Adrenal gland (tissue), 12 donors: ENCODE data around the gene ARHGEF2. TPM values are rescaled to one million over a fixed set of nuclear protein-coding genes. Genes with fewer than 3 reads are reported as not detected.

ENCODE experiments used
- DNase-seq, 7 donors: peaks; one replicate each; pipeline ENCODE4 v3.0.0-alpha.2; 2019 to 2020
- H3K27ac ChIP-seq, 5 donors: fragments of 200-600 bp; sonication (generic) in 4 of 5; 1 replicate in 3 of 5; 2 replicates in 2 of 5; pipeline versions ENCODE4 v1.5.1 to v1.8.0; 2016 to 2020; ENCODE audit warnings: mild to moderate bottlenecking in 1 of 5
- H3K27me3 ChIP-seq: fragments of 200-600 bp; 2 replicates; pipeline ENCODE4 v1.8.0; 2021
- H3K36me3 ChIP-seq, 2 donors: fragments of 200-600 bp; replicated peaks in 1 of 2; 1 replicate in 1 of 2; 2 replicates in 1 of 2; pipeline versions ENCODE4 v1.5.1 to v1.8.0; 2018 to 2022
- H3K4me1 ChIP-seq, 2 donors: fragments of 200-600 bp; replicated peaks in 1 of 2; 1 replicate in 1 of 2; 2 replicates in 1 of 2; pipeline versions ENCODE4 v1.5.1 to v1.8.0; 2018 to 2021
- H3K4me3 ChIP-seq, 4 donors: fragments of 200-600 bp; sonication (generic) in 3 of 4; one replicate each; pipeline ENCODE4 v1.5.1; 2016 to 2018
- H3K9me3 ChIP-seq, 3 donors: fragments of 200-600 bp; sonication (generic) in 1 of 3; replicated peaks in 1 of 3; 1 replicate in 2 of 3; 2 replicates in 1 of 3; pipeline versions ENCODE4 v1.5.1 to v1.8.0; 2016 to 2021
- POLR2A ChIP-seq, 2 donors: fragments of 450-650 bp; IDR thresholded peaks; one replicate each; pipeline ENCODE4 v1.6.1; 2017; ENCODE audit warnings: antibody characterized with exemption in 2 of 2, mild to moderate bottlenecking in 2 of 2, moderate library complexity in 1 of 2
- WGBS, 4 donors: extraction: QIAGEN DNeasy Blood & Tissue Kit in 2 of 4; methylation state at CpG; one replicate each; pipeline versions ENCODE4 v1.1.5 to v1.1.7; 2013 to 2017; 5-methylcytosine and 5-hydroxymethylcytosine counted together
- intact Hi-C, 2 donors: fragments of 100-400 bp; cut with DNase I; formaldehyde crosslinking; loops; one replicate each; pipeline versions ENCODE4 v1.14.1 to v1.15.0; 2022 to 2023
- polyA plus RNA-seq, 3 donors: library from polyadenylated mRNA; stranded (reverse); fragments of 200-250 nt in 2 of 3; fragments of 350-450 nt in 1 of 3; fragmentation: Illumina TruSeq in 1 of 3; extraction: RNeasy Lipid Tissue Mini Kit (QIAGEN cat#74804) in 1 of 3; gene quantifications; one replicate each; pipeline ENCODE4 v1.2.3, GENCODE V29; 2013 to 2014
- total RNA-seq, 9 donors: library from RNA; depleted of rRNA in 4 of 9; stranded (reverse); fragments of >200 nt in 4 of 9; fragments of 120-200 nt in 1 of 9; fragmentation: NEBNext Ultra II Directional in 1 of 9; extraction: Animal tissue kit (Norgen Biotek cat#: 25700) in 1 of 9; gene quantifications; one replicate each; pipeline versions ENCODE4 v1.1.0 to v1.2.4, GENCODE V29; 2013 to 2023
- TF ChIP-seq, protein P1 (sequence below), 6 experiments: fragments of 450-650 bp in 4 of 6; fragments of 200-600 bp in 2 of 6; sonication (generic) in 1 of 6; IDR thresholded peaks; 1 replicate in 5 of 6; 2 replicates in 1 of 6; pipeline versions ENCODE4 v1.5.1 to v1.8.0; 2016 to 2021; ENCODE audit warnings: antibody characterized with exemption in 6 of 6, mild to moderate bottlenecking in 2 of 6, moderate library complexity in 1 of 6
- donor health status: healthy with polysubstance abuse.
- donor health status: Bipolar disorder and iron deficiency.
- donor health status: DM: yes; HTN: yes; CAD: no.
- donor health status: DM: no; HTN: no; CAD: no.
- donor health status: DM: no; HTN: no; CAD: no.
- donor health status: DM: yes; HTN: yes; CAD: no.

The ARHGEF2 gene
- total and polyA plus RNA-seq, 12 donors = 7.6 to 41.3 (median 29.8) TPM

- intact Hi-C loops = no loop called here
- 70 to 80% (median 74%) methylated on average over 2 of the region's 2 CpGs for WGBS, 4 donors
These were observed 43.6 kb upstream of the ARHGEF2 start for GRCh38 chr1:156021954-156022353.

GRCh38 chr1:156021093-156021428 lies 42.7 kb upstream of the ARHGEF2 start:
- H3K4me3 ChIP-seq = peak overlapping the region in 2 of 4 donors; percentile 60 to 89
- no peaks in the 10 kb centered on the region for H3K9me3 ChIP-seq
- 1 to 4% (median 2%) methylated on average over 4 of the region's 4 CpGs for WGBS, 4 donors
- peaks cover 0 to 26% of the 10 kb centered on the region in 2 donors for H3K36me3 ChIP-seq
- no peak for DNase-seq
- no peaks in the 10 kb centered on the region for H3K27me3 ChIP-seq
- intact Hi-C loops = no loop called here
- peaks cover 16 to 28% of the 10 kb centered on the region in 2 donors for H3K4me1 ChIP-seq
- TF ChIP-seq, protein P1, sequence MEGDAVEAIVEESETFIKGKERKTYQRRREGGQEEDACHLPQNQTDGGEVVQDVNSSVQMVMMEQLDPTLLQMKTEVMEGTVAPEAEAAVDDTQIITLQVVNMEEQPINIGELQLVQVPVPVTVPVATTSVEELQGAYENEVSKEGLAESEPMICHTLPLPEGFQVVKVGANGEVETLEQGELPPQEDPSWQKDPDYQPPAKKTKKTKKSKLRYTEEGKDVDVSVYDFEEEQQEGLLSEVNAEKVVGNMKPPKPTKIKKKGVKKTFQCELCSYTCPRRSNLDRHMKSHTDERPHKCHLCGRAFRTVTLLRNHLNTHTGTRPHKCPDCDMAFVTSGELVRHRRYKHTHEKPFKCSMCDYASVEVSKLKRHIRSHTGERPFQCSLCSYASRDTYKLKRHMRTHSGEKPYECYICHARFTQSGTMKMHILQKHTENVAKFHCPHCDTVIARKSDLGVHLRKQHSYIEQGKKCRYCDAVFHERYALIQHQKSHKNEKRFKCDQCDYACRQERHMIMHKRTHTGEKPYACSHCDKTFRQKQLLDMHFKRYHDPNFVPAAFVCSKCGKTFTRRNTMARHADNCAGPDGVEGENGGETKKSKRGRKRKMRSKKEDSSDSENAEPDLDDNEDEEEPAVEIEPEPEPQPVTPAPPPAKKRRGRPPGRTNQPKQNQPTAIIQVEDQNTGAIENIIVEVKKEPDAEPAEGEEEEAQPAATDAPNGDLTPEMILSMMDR (IDR thresholded peaks at IDR 0.05) = no peak
- no peak for TF ChIP-seq POLR2A (IDR thresholded peaks at IDR 0.05)
- peak overlapping the region in 1 of 5 donors; percentile 88 for H3K27ac ChIP-seq

More at GRCh38 chr1:156021954-156022353, 43.6 kb upstream of the ARHGEF2 start:
- H3K27me3 ChIP-seq = no peaks in the 10 kb centered on the region
- peaks cover 16 to 28% of the 10 kb centered on the region in 2 donors for H3K4me1 ChIP-seq
- H3K4me3 ChIP-seq = no peak overlapping the region
- TF ChIP-seq POLR2A (IDR thresholded peaks at IDR 0.05) = no peak
- TF ChIP-seq, protein P1 (IDR thresholded peaks at IDR 0.05) = no peak
- no peak for DNase-seq
- no peaks in the 10 kb centered on the region for H3K9me3 ChIP-seq
- H3K36me3 ChIP-seq = peaks cover 0 to 19% of the 10 kb centered on the region in 2 donors
- H3K27ac ChIP-seq = no peak overlapping the region

DNA sequence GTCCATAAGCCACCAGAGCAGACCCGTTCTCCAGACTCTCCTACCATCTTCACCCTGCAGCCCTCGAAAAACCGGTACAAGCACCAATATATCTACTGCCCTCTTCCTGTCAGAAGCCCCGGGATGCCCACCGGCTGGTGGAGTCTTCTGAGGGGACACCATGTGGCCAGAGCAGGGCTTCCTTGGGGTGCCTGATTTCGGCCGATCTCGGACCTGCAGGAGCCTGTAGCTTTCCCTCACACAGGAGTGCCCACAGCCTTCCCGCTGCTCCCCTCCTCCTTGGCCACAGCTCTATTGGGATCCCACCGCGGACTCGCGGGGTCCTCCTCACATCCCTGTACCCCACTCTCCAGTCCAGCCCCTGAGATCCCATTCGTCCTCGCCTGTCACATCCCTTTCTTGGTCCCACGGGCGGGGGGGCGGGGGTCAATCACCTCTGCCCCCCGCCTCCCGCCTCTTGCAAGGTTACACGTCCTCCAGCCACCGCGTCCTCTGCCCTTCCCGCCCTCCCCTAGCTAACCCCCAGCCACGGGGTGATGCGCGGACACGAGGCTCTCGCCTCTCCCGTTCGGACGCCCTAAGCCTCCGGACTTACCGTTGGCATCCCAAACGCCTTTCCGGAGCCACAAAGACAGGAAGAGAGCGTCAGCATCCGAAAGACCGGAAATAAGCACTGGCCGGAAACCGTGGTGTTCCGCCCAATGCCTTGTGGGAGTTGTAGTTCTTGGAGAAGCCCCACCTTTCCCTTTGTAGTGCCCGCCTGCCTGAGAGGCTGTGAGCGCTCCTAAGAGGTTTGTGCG lies 42.1 kb upstream of the ARHGEF2 start, which contains the start of gene SSR2:
Gene SSR2, minus strand, starts transcription at position 659 of the 800 bp plus-strand sequence. CDS start 784 bp downstream, outside the sequence.
- TF ChIP-seq POLR2A (IDR thresholded peaks at IDR 0.05) = peak; percentile 48 to 56
- TF ChIP-seq, protein P1 (IDR thresholded peaks at IDR 0.05) = no peak
- intact Hi-C loops = no loop called here
- peak; percentile 87 to 95 (median 91) for DNase-seq
- peaks cover 16 to 28% of the 10 kb centered on the region in 2 donors for H3K4me1 ChIP-seq
- H3K27ac ChIP-seq = peak within 1 kb of the TSS; percentile 35 to 91 (median 88)
- 0 to 1% (median 0%) methylated on average over 31 to 45 of the region's 45 CpGs for WGBS, 4 donors
- H3K4me3 ChIP-seq = peak within 1 kb of the TSS in 2 of 4 donors; percentile 60 to 89
- H3K36me3 ChIP-seq = peaks cover 0 to 31% of the 10 kb centered on the region in 2 donors
- H3K9me3 ChIP-seq = no peaks in the 10 kb centered on the region
- no peaks in the 10 kb centered on the region for H3K27me3 ChIP-seq

DNA sequence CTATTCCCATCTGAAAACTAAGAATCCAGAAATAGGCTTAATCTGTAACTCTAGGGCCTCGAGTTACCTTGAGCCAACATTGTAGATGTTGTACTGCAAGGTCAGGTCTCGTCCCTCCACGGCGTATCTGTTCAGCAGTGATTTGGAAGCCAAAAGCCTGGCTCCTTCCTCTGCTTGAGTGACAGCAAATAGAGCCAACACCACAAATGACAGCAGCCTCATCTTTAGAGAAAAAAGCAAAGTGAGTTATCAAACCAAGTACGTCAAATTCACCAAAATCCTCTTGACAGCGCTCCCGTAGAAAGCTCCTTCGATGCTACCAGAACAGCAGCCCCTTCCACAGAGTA lies 41.6 kb upstream of the ARHGEF2 start:
- peaks cover 0 to 37% of the 10 kb centered on the region in 2 donors for H3K36me3 ChIP-seq
- peaks cover 16 to 28% of the 10 kb centered on the region in 2 donors for H3K4me1 ChIP-seq
- no peaks in the 10 kb centered on the region for H3K27me3 ChIP-seq
- H3K4me3 ChIP-seq = peak overlapping the region in 2 of 4 donors; percentile 60 to 89
- TF ChIP-seq POLR2A (IDR thresholded peaks at IDR 0.05) = no peak
- intact Hi-C loops = no loop called here
- WGBS, 4 donors = 26 to 42% (median 31%) methylated on average over 8 of the region's 8 CpGs
- DNase-seq = peak in 1 of 7 donors; percentile 35
- H3K27ac ChIP-seq = peak overlapping the region; percentile 35 to 91 (median 88)
- no peaks in the 10 kb centered on the region for H3K9me3 ChIP-seq
